AG09309 (cell line): ENCODE results near the gene BICC1.

ENCODE experiments used
- DNase-seq: peaks from one replicate; pipeline ENCODE4 v3.0.0-alpha.2; 2010; ENCODE audit warnings: low read depth
- H3K4me3 ChIP-seq: 2 replicates; pipeline ENCODE4 v1.5.1; 2011; ENCODE audit warnings: mild to moderate bottlenecking, low read depth, low read length, moderate library complexity; ENCODE audit not compliant: control insufficient read depth
- TF ChIP-seq, protein P1 (sequence below): IDR thresholded peaks from 2 replicates; pipeline ENCODE4 v1.5.1; 2011; ENCODE audit warnings: mild to moderate bottlenecking, low read depth, low read length, inconsistent platforms; ENCODE audit not compliant: insufficient read depth, control insufficient read depth; ENCODE audit errors: missing control alignments

The BICC1 gene

GRCh38 chr10:58836176-58836700 lies 323.6 kb downstream of the BICC1 start:
- TF ChIP-seq, protein P1, sequence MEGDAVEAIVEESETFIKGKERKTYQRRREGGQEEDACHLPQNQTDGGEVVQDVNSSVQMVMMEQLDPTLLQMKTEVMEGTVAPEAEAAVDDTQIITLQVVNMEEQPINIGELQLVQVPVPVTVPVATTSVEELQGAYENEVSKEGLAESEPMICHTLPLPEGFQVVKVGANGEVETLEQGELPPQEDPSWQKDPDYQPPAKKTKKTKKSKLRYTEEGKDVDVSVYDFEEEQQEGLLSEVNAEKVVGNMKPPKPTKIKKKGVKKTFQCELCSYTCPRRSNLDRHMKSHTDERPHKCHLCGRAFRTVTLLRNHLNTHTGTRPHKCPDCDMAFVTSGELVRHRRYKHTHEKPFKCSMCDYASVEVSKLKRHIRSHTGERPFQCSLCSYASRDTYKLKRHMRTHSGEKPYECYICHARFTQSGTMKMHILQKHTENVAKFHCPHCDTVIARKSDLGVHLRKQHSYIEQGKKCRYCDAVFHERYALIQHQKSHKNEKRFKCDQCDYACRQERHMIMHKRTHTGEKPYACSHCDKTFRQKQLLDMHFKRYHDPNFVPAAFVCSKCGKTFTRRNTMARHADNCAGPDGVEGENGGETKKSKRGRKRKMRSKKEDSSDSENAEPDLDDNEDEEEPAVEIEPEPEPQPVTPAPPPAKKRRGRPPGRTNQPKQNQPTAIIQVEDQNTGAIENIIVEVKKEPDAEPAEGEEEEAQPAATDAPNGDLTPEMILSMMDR, result no peak
- DNase-seq, result no peak
- no peak overlapping the region for H3K4me3 ChIP-seq

GRCh38 chr10:58836991-58837575 lies 324.4 kb downstream of the BICC1 start:
- TF ChIP-seq, protein P1, result no peak
- DNase-seq, result no peak
- no peak overlapping the region for H3K4me3 ChIP-seq

GRCh38 chr10:58837826-58838225 lies 325.2 kb downstream of the BICC1 start:
- no peak for DNase-seq
- no peak overlapping the region for H3K4me3 ChIP-seq
- TF ChIP-seq, protein P1, result no peak

DNA sequence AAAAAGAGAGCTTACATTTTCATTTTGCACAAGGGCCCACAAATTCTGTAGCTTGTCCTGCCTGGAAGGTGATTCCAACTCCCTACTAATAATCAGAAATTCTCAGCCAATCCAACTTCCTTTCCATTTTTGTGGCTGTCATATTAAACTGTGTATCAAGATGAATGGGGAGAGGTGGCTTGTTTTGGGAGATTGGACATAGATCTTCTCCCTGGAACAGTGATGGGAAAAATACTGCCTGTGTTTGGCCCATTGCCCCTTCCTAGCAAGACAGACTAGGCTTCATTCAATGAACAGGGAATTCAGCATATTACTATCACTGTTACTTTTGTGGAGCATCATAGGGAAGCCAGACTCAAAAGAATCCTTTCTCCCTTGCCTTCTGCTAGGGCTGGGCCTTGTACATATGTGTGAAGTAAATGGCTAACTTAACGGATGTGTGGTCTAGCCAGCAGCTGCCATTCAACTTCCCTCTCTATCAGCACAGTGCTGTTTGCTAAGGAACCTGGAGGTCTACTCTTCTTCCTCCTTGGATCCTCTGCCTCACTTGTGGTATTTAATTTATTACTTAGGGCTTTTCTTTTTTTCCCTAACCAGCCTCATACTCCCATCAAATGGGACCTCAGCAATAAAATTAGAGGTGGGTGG lies 326.0 kb downstream of the BICC1 start:
- no peak for DNase-seq
- TF ChIP-seq, protein P1, result no peak
- no peak overlapping the region for H3K4me3 ChIP-seq

DNA sequence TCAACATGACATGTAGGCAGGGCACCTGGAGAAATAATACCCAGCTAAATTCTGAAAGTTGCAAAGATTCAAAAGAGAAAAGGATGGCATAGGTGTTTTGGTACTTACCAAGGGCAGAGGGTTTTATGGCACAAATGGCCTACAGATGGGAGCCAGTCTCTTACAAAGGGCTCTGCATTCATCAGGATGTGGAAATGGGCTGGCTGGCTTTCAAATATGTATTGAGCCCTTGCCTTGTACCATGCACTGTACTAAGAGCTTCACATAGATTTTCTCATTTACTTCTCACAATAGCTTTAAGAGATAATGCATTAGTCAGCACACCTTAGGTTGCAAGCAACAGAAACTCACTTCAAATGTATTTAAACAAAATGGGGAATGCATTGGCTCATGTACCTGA lies 327.1 kb downstream of the BICC1 start:
- DNase-seq, result no peak
- H3K4me3 ChIP-seq, result no peak overlapping the region
- TF ChIP-seq, protein P1, result no peak

DNA sequence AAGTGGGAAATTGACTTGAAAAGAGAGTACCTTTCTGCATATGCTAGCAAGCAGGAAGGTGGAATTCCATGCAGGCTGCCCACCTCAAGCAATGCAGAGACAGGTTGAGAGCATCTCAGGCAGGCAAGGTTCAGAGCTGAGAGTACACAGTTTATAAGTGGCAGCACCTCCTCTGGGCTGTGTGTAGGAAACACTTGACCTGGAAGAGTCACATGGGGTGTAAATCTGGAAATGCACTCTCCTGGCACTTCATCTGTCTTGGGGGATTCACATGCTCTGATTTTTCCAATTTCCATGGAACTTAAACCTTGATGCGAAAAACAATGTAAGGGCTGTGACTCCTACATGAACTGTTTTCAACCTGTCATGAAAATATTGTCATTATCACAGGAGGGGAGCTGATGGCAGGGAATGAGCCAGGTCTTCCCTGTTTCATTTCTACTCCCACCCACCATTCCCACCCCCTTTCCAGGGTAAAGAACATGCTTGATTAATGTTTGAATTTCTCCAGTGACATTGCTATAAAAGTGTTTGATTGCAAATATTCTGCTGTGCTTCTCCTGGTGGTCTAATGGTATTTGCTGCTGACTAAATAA lies 328.3 kb downstream of the BICC1 start:
- no peak for DNase-seq
- H3K4me3 ChIP-seq, result no peak overlapping the region
- TF ChIP-seq, protein P1, result no peak
